NCI-H1048 (cell line): ENCODE data around the gene CAPN12.
A peak's percentile ranks its signal among the peaks of the same experiment; 100 is the strongest.

ENCODE experiments used
- DNase-seq: peaks from one replicate; lab custom pipeline; 2025; lab: John Stamatoyannopoulos, UW

The CAPN12 gene

GRCh38 chr19:38725469-38726283 lies 18.6 kb downstream of the CAPN12 start:
- no peak for DNase-seq

DNA sequence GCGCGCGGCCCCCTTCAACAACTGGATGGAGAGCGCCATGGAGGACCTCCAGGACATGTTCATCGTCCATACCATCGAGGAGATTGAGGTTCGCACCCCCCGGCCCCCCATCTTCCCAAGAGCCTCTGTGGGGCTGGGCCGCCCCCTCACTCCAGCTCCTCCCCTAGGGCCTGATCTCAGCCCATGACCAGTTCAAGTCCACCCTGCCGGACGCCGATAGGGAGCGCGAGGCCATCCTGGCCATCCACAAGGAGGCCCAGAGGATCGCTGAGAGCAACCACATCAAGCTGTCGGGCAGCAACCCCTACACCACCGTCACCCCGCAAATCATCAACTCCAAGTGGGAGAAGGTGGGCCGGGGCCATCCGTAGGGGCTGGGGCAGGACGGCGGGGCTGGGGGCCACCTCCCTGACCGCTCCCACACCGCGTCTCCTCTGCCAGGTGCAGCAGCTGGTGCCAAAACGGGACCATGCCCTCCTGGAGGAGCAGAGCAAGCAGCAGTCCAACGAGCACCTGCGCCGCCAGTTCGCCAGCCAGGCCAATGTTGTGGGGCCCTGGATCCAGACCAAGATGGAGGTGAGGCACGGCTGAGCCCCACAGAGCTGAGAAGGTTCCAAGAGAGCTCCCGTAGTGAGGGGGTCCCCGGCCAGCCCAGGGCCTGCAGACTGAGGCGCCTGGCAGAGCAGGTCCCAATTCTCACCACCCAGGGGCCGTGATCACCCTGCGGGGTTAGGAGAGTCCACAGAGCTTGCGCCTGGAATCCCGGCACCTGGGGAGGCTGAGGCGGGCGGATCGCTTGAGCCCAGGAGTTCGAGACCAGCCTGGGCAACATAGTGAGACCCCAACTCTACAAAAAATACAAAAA lies 20.1 kb downstream of the CAPN12 start:
- no peak for DNase-seq

- no peak for DNase-seq
These were observed 20.7 kb downstream of the CAPN12 start for GRCh38 chr19:38723606-38723965.

DNA sequence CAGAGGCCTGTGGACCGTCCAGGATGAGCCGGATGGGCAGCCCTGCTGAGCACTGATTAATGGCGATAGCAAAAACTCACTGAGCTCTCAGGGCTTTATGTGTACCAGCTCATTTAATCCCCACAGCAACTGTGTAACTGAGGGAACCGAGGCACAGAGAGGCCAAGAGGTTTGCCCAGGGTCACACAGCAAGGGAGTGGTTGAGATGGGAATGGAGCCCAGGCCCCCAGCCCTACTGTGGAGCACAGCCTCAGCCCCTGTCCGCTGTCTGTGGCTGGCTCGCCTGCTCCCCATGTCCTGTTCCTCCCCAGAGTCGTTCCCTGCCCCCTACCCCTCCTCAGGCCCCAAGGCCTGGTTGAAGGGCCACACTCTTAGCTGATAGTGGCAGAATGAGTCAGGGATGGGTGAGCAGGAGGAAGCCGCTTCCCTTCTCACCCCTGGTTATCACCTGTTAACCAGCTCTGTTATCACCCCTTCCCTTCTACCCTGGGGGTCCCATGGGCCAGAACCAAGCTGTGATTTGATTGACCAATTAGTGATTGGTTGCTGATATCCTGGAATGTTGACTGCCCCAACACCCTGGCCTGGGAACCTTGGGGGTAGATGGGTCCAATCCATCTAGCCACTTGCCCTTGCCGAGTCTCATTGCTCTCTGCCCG lies 21.2 kb downstream of the CAPN12 start:
- no peak for DNase-seq

GRCh38 chr19:38721979-38722773 lies 22.1 kb downstream of the CAPN12 start:
- peak; percentile 36 for DNase-seq

GRCh38 chr19:38721496-38721895 lies 22.8 kb downstream of the CAPN12 start:
- DNase-seq = no peak

DNA sequence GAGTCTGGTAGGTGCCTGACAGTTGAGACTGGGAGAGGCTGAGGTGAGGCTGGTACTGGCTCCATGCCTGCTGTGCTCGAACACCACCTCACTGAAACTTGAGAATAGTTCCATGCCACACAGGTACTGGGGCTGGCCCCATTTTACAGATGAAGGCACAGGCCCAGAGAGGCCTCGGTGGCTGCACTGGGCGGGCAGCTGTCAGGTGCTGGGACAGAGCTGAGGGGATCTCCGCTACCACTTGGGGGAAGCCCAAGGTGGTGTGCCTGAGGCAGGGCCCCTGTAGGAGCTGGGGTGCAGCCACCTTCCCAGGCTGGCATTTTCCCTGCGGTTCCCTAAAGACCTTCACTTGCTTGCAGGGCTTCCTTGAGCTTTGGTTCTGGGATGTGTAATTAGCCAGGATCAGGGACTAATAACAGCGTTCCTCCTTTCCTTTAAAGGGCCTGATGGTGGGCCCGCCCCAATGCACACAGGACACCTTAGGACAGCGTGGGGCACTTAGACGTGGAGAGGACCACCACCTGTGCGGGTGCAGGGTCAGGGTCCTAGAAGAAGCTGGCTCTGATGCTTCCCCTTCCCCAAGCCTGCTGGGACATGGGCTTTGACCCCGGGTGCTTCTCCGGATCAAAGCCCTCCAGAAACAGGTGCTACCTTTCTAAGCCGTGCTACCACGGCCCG lies 23.6 kb downstream of the CAPN12 start:
- DNase-seq = no peak

DNA sequence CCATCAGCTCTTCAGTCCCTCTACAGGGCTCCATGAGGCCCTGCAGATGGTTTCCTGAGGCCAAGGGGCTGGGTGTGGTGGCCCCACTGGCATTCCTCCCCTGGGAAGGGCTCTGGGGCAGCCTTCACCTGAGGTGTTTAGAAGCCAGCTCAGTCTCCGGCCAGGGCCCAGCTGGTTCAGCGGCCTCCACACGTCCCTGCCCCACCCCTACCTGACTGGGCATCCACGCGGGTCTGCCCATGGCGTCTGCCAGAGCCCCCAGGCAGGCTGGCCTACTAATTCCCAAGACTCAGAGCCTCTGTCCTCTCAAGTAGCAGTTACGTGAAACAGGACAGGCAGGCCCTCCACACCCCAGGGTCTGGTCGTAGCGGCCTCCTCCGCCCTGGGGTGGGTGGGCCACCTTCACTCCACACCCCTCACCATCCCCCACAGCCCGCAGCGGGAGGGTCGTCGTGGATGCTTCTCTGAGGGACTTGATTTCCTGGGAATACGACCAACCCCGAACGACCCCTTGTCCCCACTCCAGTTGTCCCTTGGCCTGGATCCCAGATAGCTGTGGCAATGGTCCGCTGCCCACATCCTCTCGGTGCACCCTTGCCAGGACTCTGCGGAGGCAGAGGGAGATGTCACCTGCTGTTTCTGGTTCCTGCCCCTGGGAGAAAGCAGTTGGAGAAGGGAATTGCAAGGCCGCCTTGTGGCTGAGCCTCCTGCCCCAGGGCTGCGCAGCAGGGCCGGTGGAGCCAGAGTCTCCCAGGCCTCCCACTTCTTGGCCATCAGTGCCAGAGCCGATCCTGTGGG lies 24.3 kb downstream of the CAPN12 start:
- DNase-seq = no peak

GRCh38 chr19:38718747-38719543 lies 25.3 kb downstream of the CAPN12 start:
- no peak for DNase-seq

- no peak for DNase-seq
These were observed 26.4 kb downstream of the CAPN12 start for GRCh38 chr19:38717855-38718254.

GRCh38 chr19:38717051-38717450 lies 27.2 kb downstream of the CAPN12 start:
- no peak for DNase-seq

GRCh38 chr19:38715555-38715954 lies 28.7 kb downstream of the CAPN12 start:
- no peak for DNase-seq

GRCh38 chr19:38714354-38714778 lies 29.9 kb downstream of the CAPN12 start:
- DNase-seq = no peak

GRCh38 chr19:38713865-38714264 lies 30.4 kb downstream of the CAPN12 start:
- no peak for DNase-seq

DNA sequence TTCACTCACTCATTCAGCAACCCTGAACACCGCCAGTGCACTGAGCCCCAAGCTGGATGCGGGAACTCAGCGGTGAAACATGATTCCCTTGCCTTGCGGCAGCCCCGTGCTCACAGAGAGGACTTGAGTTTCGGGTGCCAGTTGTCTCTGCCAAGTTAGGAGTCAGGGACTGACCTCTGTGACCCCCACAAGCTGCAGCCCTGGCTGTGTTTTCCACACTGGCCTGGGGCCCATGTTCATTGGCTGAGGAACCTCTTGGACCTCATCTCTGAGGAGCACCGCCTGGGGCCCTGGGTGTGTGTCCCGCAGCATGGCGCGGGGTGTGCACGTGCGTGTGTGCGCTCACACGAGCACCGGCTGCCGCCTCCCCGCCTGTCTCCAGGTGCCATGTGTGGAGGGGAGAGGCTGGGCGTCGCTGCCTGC lies 31.0 kb downstream of the CAPN12 start:
- DNase-seq = no peak

GRCh38 chr19:38712161-38712748 lies 32.0 kb downstream of the CAPN12 start:
- no peak for DNase-seq

DNA sequence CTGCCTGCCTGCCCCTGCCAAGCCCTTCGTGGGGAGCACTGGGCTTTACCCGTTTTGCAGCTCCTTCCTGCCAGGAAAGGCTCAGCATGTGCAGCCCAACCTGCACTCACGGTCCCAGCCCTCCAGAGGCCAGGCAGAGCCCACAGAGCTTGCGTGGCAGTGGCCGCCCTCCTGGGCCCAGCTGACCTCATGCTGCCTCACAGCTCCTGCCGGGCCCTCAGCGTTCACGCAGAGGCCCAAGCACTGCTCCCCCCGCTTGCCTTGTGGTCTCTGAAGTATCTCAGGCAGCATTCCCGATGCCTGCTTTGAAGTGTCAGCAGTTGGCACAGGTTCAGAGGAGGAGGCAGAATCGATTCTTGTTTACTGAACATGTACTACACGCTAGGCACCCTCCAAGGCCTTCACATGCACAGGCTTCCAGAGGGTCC lies 32.5 kb downstream of the CAPN12 start:
- DNase-seq = no peak

DNA sequence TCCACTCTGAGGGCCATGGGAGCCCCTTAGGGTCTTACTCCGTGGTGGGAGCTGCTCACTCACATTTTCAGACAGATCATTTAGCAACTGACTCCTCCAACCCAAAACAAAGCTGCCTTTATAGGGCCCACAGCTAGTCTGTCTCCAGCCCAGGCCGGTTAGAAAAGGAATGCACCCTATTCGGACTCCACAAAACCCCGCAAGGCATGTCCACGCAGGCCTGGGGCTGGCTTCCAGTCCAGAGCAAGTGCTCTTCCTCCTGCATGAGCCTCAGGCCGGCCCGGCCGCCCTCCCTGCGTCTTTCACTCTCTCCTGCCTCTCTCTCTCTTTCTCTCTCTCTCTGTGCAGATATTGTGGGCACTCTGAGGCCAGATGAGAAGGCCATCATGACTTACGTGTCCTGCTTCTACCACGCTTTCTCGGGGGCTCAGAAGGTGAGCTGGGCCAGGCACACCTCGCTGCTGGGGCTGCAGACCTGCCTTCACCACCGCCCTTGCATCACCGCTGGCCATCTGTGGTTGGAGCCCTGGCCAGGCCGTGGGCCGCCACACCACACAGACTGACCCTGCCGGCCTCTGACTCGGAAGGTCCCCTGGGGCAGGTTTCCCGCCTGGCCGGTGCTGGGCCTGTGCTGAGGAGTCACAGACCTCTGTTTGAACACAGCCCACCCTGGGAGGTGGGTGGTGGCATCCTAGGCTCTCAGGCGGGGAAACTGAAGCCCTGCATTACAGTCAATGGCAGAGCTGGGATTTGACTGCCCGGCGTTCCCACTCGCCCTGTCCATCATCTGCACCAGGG lies 33.1 kb downstream of the CAPN12 start:
- no peak for DNase-seq

- no peak for DNase-seq
These were observed 33.9 kb downstream of the CAPN12 start for GRCh38 chr19:38710416-38710702.
